Fibroblast of the aortic adventitia (primary cell): Measurements from ENCODE around the gene WNK1. TPM values are rescaled to one million over a fixed set of nuclear protein-coding genes. Genes with fewer than 3 reads are reported as not detected.
A peak's percentile ranks its signal among the peaks of the same experiment; 100 is the strongest.
"Not testable (repeated sequence)": the region's sequence is repeated elsewhere in the genome, so short reads cannot be mapped to it uniquely, and the experiment has no call there.

ENCODE experiments used
- DNase-seq: peaks from one replicate; pipeline ENCODE4 v3.0.0-alpha.2; 2010; ENCODE audit warnings: low read depth
- H3K4me3 ChIP-seq: 2 replicates; pipeline ENCODE4 v1.5.1; 2011; ENCODE audit warnings: low read depth, mild to moderate bottlenecking, control low read depth, low read length, moderate library complexity
- CTCF ChIP-seq: IDR thresholded peaks from 2 replicates; pipeline ENCODE4 v1.5.1; 2011; ENCODE audit warnings: mild to moderate bottlenecking, low read length, control low read depth, inconsistent platforms; ENCODE audit not compliant: insufficient read depth
- total RNA-seq: library from RNA; depleted of rRNA; stranded (reverse); fragments of >200 nt; gene quantifications from 2 replicates; pipeline ENCODE4 v1.2.3, GENCODE V29; 2012; ENCODE audit warnings: low replicate concordance

WNK1 gene
- 57.8 and 91.7 TPM in 2 replicates for total RNA-seq

- TF ChIP-seq CTCF, result no peak
- peak within 1 kb of the TSS; percentile 88 for H3K4me3 ChIP-seq
- peak; percentile 99 for DNase-seq
Observed at GRCh38 chr12:751999-752694, at the start of gene WNK1. TSS of gene WNK1 (plus strand) at chr12:752579. CDS start at chr12:753566, 987 bp downstream.

DNA sequence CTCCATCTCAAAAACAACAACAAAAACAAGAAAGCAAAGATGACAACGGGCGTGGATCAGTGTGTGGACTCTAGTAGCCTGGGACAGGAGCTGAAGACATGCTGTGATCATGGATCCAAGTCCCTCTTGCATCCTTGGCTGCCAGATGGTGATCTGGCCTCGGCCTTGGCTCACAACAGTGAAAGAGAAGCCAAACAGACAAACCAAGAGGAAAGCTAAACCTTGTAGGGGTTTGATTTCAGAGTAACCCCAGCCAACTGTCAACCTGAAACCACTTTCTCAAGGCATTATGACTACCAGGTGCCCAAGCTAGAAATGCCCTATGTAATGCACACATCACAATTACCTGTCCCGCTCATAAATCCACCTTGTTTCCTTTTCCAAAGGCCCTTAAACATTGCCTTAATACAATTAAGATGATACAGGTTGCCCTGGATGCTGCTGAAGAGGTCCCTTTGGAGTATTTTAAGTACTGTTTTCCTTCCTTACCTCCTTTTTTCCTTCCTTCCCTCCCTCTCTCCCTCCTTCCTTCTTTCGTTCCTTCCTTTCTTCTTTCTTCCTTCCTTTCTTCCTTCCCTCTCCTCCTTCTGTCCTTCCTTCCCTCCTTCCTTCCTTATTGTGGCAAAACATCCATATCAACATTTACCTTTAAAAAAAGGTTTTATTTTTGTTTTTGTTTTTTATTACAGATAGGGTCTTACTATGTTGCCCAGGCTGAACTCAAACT lies 47.7 kb upstream of the WNK1 start:
- no peak overlapping the region for H3K4me3 ChIP-seq
- no peak for DNase-seq
- no peak for TF ChIP-seq CTCF

GRCh38 chr12:708084-708483 lies 44.3 kb upstream of the WNK1 start:
- not testable (repeated sequence) for H3K4me3 ChIP-seq, DNase-seq

- DNase-seq, result no peak
- no peak for TF ChIP-seq CTCF
- H3K4me3 ChIP-seq, result no peak overlapping the region
Observed at GRCh38 chr12:709455-710020, 42.8 kb upstream of the WNK1 start.

GRCh38 chr12:712172-712863 lies 40.1 kb upstream of the WNK1 start:
- DNase-seq, result peak; percentile 20
- no peak overlapping the region for H3K4me3 ChIP-seq
- TF ChIP-seq CTCF, result no peak

GRCh38 chr12:713281-713875 lies 39.0 kb upstream of the WNK1 start:
- TF ChIP-seq CTCF, result no peak
- DNase-seq, result no peak
- H3K4me3 ChIP-seq, result no peak overlapping the region
